GM20000 (cell line): ENCODE data around the gene EXOC6B.
"Not testable (repeated sequence)": the region's sequence is repeated elsewhere in the genome, so short reads cannot be mapped to it uniquely, and the experiment has no call there.

Source experiments
- DNase-seq: peaks from one replicate; pipeline ENCODE4 v3.0.0; 2012; ENCODE audit warnings: low spot score
- CTCF ChIP-seq: IDR thresholded peaks from 2 replicates; pipeline ENCODE4 v1.5.1; 2012; ENCODE audit warnings: mild to moderate bottlenecking, control low read depth; ENCODE audit errors: extremely low read depth, missing control alignments

The EXOC6B gene

GRCh38 chr2:72439892-72440291 is 385.9 kb downstream of the EXOC6B start:
- TF ChIP-seq CTCF = no peak
- no peak for DNase-seq

GRCh38 chr2:72438364-72438763 is 387.5 kb downstream of the EXOC6B start:
- no peak for DNase-seq
- no peak for TF ChIP-seq CTCF

GRCh38 chr2:72431737-72432136 is 394.1 kb downstream of the EXOC6B start:
- DNase-seq = no peak

GRCh38 chr2:72427022-72427861 is 398.6 kb downstream of the EXOC6B start:
- no peak for DNase-seq
- TF ChIP-seq CTCF = no peak

More at GRCh38 chr2:72431737-72432136, 394.1 kb downstream of the EXOC6B start:
- TF ChIP-seq CTCF = no peak

- DNase-seq = no peak
- TF ChIP-seq CTCF = no peak
Measured at GRCh38 chr2:72425996-72426395, 399.8 kb downstream of the EXOC6B start.

GRCh38 chr2:72423756-72424155 is 402.1 kb downstream of the EXOC6B start:
- no peak for TF ChIP-seq CTCF
- no peak for DNase-seq

- DNase-seq = not testable (repeated sequence)
Measured at GRCh38 chr2:72421771-72422379, 404.0 kb downstream of the EXOC6B start.
